PC-3 (cell line): Measurements from ENCODE around the gene AKAP6.

ENCODE experiments used
- CTCF ChIP-seq: fragments of 300-600 bp; sonication (generic); conservative IDR thresholded peaks from 2 replicates; pipeline ENCODE4 v1.5.1; 2017; ENCODE audit warnings: antibody characterized with exemption, low read depth, mild to moderate bottlenecking, low read length
- EZH2 ChIP-seq: fragments of 300-600 bp; sonication (generic); IDR thresholded peaks from one replicate; pipeline ENCODE4 v1.6.1; 2017; ENCODE audit warnings: antibody characterized with exemption, mild to moderate bottlenecking, low read length; ENCODE audit not compliant: unreplicated experiment

GRCh38 chr14:32378284-32378683 lies 49.2 kb downstream of the AKAP6 start:
- TF ChIP-seq CTCF: no peak
- no peak for TF ChIP-seq EZH2
